Pancreas (tissue), 10 donors: ENCODE data around the gene RAET1G. TPM values are rescaled to one million over a fixed set of nuclear protein-coding genes. Genes with fewer than 3 reads are reported as not detected.
"Not testable (repeated sequence)": the region's sequence is repeated elsewhere in the genome, so short reads cannot be mapped to it uniquely, and the experiment has no call there.

Source experiments
- ATAC-seq, 4 donors: fragments of 200-7000 bp; cut with Tn5 transposase; one replicate each; pipeline versions ENCODE4 v1.8.0 to v1.9.1; 2020; ENCODE audit warnings: mild to moderate bottlenecking in 4 of 4, moderate library complexity in 4 of 4
- DNase-seq, 6 donors: peaks; one replicate each; pipeline ENCODE4 v3.0.0-alpha.2; 2020
- FAIRE-seq: peaks from 2 replicates; lab custom pipeline; 2012; peaks lifted over from hg19 to GRCh38; lab: Jason Lieb, UNC
- H3K27ac ChIP-seq, 4 donors: fragments of 200-600 bp; sonication (generic); 1 replicate in 3 of 4; 2 replicates in 1 of 4; pipeline versions ENCODE4 v1.5.0 to v1.8.0; 2020
- H3K27me3 ChIP-seq, 4 donors: fragments of 200-600 bp; one replicate each; pipeline ENCODE4 v1.8.0; 2021
- H3K36me3 ChIP-seq, 3 donors: fragments of 200-600 bp; sonication (generic) in 1 of 3; one replicate each; pipeline versions ENCODE4 v1.5.0 to v1.8.0; 2020 to 2021
- H3K4me1 ChIP-seq, 3 donors: fragments of 200-600 bp; one replicate each; pipeline ENCODE4 v1.8.0; 2021
- H3K4me3 ChIP-seq, 4 donors: fragments of 200-600 bp; sonication (generic) in 2 of 4; one replicate each; pipeline versions ENCODE4 v1.5.0 to v1.8.0; 2020 to 2021
- H3K9me3 ChIP-seq, 4 donors: fragments of 200-600 bp; one replicate each; pipeline ENCODE4 v1.8.0; 2021
- WGBS, 2 donors: extraction: QIAGEN DNeasy Blood & Tissue Kit; methylation state at CpG; one replicate each; pipeline ENCODE4 v1.1.7; 2013; 5-methylcytosine and 5-hydroxymethylcytosine counted together
- intact Hi-C, 3 donors: fragments of 100-400 bp; cut with DNase I; formaldehyde crosslinking; loops; one replicate each; pipeline versions ENCODE4 v1.11.1 to v1.14.2; 2022
- polyA plus RNA-seq, 2 donors: library from polyadenylated mRNA; stranded (reverse); fragments of 200-250 nt; gene quantifications; one replicate each; pipeline ENCODE4 v1.2.3, GENCODE V29; 2013
- total RNA-seq, 6 donors: library from RNA; stranded (reverse); fragmentation: NEBNext Ultra II Directional in 4 of 6; extraction: Animal tissue kit (Norgen Biotek cat#: 25700) in 4 of 6; gene quantifications; one replicate each; pipeline versions ENCODE4 v1.2.1 to v1.2.4, GENCODE V29; 2021 to 2023
- TF ChIP-seq, protein P1 (sequence below), 4 donors: fragments of 200-600 bp; sonication (generic) in 3 of 4; IDR thresholded peaks; one replicate each; pipeline versions ENCODE4 v1.5.0 to v1.8.0; 2021; ENCODE audit warnings: antibody characterized with exemption in 4 of 4
- donor health status: healthy with polysubstance abuse.
- donor health status: DM: no; HTN: no; CAD: no; lungs with moderate emphysema.
- donor health status: DM: no; HTN: no; CAD: no.
- donor health status: control.
- donor health status: control.
- donor health status: Bipolar disorder and iron deficiency.
- donor health status: DM: yes; HTN: yes; CAD: no.
- donor health status: DM: no; HTN: no; CAD: no.
- donor health status: DM: no; HTN: no; CAD: no.
- donor health status: DM: yes; HTN: yes; CAD: no.

RAET1G gene
- total and polyA plus RNA-seq, 8 donors = 0.30 to 0.31 TPM; not detected in 6

DNA sequence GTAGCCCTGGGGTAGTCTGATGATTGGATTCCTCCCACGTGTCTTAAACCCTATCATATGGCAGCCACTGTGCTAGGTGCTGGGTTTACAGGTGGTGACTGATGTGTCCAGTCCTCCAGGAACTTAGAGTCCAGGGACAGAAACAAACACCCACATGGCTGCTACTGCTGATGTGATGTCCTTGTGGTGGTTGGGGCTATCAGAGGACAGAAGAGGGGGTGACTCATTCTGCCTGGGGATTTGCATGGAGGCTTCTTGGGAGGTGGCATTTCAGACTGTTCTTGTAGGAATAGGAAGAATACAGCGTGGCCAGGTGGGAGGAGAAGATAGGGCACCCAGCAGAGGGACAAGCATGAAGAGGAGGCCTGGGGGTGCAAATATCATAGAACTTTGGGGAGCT lies 9.8 kb downstream of the RAET1G start:
- FAIRE-seq (no peak), DNase-seq (no peak), ATAC-seq (no peak)
- no peaks in the 10 kb centered on the region for H3K4me1 ChIP-seq
- no peaks in the 10 kb centered on the region for H3K36me3 ChIP-seq
- no peaks in the 10 kb centered on the region for H3K9me3 ChIP-seq
- intact Hi-C loops = no loop called here
- no peak overlapping the region for H3K27ac ChIP-seq
- H3K4me3 ChIP-seq = no peak overlapping the region
- TF ChIP-seq, protein P1, sequence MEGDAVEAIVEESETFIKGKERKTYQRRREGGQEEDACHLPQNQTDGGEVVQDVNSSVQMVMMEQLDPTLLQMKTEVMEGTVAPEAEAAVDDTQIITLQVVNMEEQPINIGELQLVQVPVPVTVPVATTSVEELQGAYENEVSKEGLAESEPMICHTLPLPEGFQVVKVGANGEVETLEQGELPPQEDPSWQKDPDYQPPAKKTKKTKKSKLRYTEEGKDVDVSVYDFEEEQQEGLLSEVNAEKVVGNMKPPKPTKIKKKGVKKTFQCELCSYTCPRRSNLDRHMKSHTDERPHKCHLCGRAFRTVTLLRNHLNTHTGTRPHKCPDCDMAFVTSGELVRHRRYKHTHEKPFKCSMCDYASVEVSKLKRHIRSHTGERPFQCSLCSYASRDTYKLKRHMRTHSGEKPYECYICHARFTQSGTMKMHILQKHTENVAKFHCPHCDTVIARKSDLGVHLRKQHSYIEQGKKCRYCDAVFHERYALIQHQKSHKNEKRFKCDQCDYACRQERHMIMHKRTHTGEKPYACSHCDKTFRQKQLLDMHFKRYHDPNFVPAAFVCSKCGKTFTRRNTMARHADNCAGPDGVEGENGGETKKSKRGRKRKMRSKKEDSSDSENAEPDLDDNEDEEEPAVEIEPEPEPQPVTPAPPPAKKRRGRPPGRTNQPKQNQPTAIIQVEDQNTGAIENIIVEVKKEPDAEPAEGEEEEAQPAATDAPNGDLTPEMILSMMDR (IDR thresholded peaks at IDR 0.05) = no peak
- WGBS, 2 donors = 77 to 79% methylated on average over 2 of the region's 2 CpGs
- no peaks in the 10 kb centered on the region for H3K27me3 ChIP-seq

- H3K36me3 ChIP-seq, H3K4me1 ChIP-seq, H3K27ac ChIP-seq, FAIRE-seq, H3K4me3 ChIP-seq, H3K9me3 ChIP-seq, H3K27me3 ChIP-seq, ATAC-seq, intact Hi-C loops: not testable (repeated sequence)
- DNase-seq = peak in 1 of 6 donors; percentile 20
- 74 to 75% methylated on average over 3 of the region's 3 CpGs for WGBS, 2 donors
These were observed 10.2 kb downstream of the RAET1G start for GRCh38 chr6:149912680-149913079.

- TF ChIP-seq, protein P1 (IDR thresholded peaks at IDR 0.05) = no peak
- Histone ChIP-seq H3K27ac (no peak overlapping the region), H3K36me3 (no peaks in the 10 kb centered on the region), H3K9me3 (no peaks in the 10 kb centered on the region), H3K27me3 (no peaks in the 10 kb centered on the region), H3K4me3 (no peak overlapping the region), H3K4me1 (no peaks in the 10 kb centered on the region)
- peak in 1 of 6 donors; percentile 31 for DNase-seq
- 93 to 96% methylated on average over 23 of the region's 23 CpGs for WGBS, 2 donors
- intact Hi-C loops = no loop called here
- ATAC-seq = no peak
- FAIRE-seq = no peak
These were observed 12.2 kb downstream of the RAET1G start for GRCh38 chr6:149910721-149911151.

GRCh38 chr6:149909701-149910470 lies 13.0 kb downstream of the RAET1G start:
- H3K36me3 ChIP-seq = no peaks in the 10 kb centered on the region
- no peak for ATAC-seq
- no peaks in the 10 kb centered on the region for H3K27me3 ChIP-seq
- TF ChIP-seq, protein P1 (IDR thresholded peaks at IDR 0.05) = no peak
- DNase-seq = peak in 1 of 6 donors; percentile 20
- H3K27ac ChIP-seq = no peak overlapping the region
- H3K4me3 ChIP-seq = no peak overlapping the region
- intact Hi-C loops = no loop called here
- no peak for FAIRE-seq
- H3K4me1 ChIP-seq = no peaks in the 10 kb centered on the region
- WGBS, 2 donors = 92% methylated on average over 9 of the region's 9 CpGs
- no peaks in the 10 kb centered on the region for H3K9me3 ChIP-seq

GRCh38 chr6:149908480-149908879 lies 14.4 kb downstream of the RAET1G start:
- H3K4me3 ChIP-seq, FAIRE-seq, ATAC-seq, H3K36me3 ChIP-seq, DNase-seq, intact Hi-C loops, H3K9me3 ChIP-seq, H3K27me3 ChIP-seq, H3K4me1 ChIP-seq, H3K27ac ChIP-seq: not testable (repeated sequence)
- WGBS, 2 donors = 84 to 85% methylated on average over 4 of the region's 4 CpGs

- no peak for ATAC-seq
- Histone ChIP-seq H3K4me3 (no peak overlapping the region), H3K27ac (no peak overlapping the region), H3K9me3 (no peaks in the 10 kb centered on the region), H3K4me1 (no peaks in the 10 kb centered on the region), H3K27me3 (no peaks in the 10 kb centered on the region), H3K36me3 (no peaks in the 10 kb centered on the region)
- no peak for DNase-seq
- no peak for FAIRE-seq
- TF ChIP-seq, protein P1 (IDR thresholded peaks at IDR 0.05) = no peak
- intact Hi-C loops = no loop called here
- 83% methylated on average over 2 of the region's 2 CpGs for WGBS, 2 donors
These were observed 15.6 kb downstream of the RAET1G start for GRCh38 chr6:149907317-149907716.
